Loucy (cell line): ENCODE results near the gene KRT10.

Experiments
- H2AFZ ChIP-seq: fragments of 200-600 bp; sonication (generic); 2 replicates; pipeline ENCODE4 v1.6.0; 2016; ENCODE audit warnings: antibody characterized with exemption, mild to moderate bottlenecking, low read length, moderate library complexity
- H3F3A ChIP-seq: fragments of 200-600 bp; 2 replicates; pipeline ENCODE4 v1.6.0; 2016; ENCODE audit warnings: antibody characterized with exemption, low read depth, mild to moderate bottlenecking
- H3K27me3 ChIP-seq: fragments of 200-600 bp; sonication (generic); 2 replicates; pipeline ENCODE4 v1.6.1; 2014; ENCODE audit warnings: low read length, mild to moderate bottlenecking; ENCODE audit not compliant: insufficient read depth, poor library complexity, severe bottlenecking
- H3K36me3 ChIP-seq: fragments of 200-600 bp; sonication (generic); 2 replicates; pipeline ENCODE4 v1.6.1; 2016; ENCODE audit warnings: low read length; ENCODE audit not compliant: insufficient read depth
- H3K4me1 ChIP-seq: fragments of 200-600 bp; sonication (generic); 2 replicates; pipeline ENCODE4 v1.5.1; 2014; ENCODE audit warnings: low read length, mild to moderate bottlenecking; ENCODE audit not compliant: insufficient read depth, poor library complexity, severe bottlenecking
- H3K4me2 ChIP-seq: fragments of 200-600 bp; sonication (generic); 2 replicates; pipeline ENCODE4 v1.6.0; 2014; ENCODE audit warnings: antibody characterized with exemption, low read length, low read depth, mild to moderate bottlenecking; ENCODE audit not compliant: poor library complexity, severe bottlenecking
- H3K4me3 ChIP-seq: fragments of 200-600 bp; sonication (generic); 2 replicates; pipeline ENCODE4 v1.5.1; 2014; ENCODE audit warnings: low read length, mild to moderate bottlenecking, mixed read lengths; ENCODE audit not compliant: poor library complexity, severe bottlenecking
- H3K79me2 ChIP-seq: fragments of 200-600 bp; sonication (generic); 2 replicates; pipeline ENCODE4 v1.6.1; 2014; ENCODE audit warnings: low read length; ENCODE audit not compliant: insufficient read depth
- H3K9ac ChIP-seq: fragments of 200-600 bp; sonication (generic); 2 replicates; pipeline ENCODE4 v1.6.0; 2014; ENCODE audit warnings: mild to moderate bottlenecking, low read depth, low read length, moderate library complexity; ENCODE audit not compliant: poor library complexity, severe bottlenecking
- H3K9me2 ChIP-seq: fragments of 200-600 bp; sonication (generic); replicated peaks from 2 replicates; pipeline ENCODE4 v1.6.1; 2016; ENCODE audit warnings: low read depth, low read length, mixed read lengths
- H3K9me3 ChIP-seq: fragments of 200-600 bp; sonication (generic); 2 replicates; pipeline ENCODE4 v1.6.1; 2014; ENCODE audit warnings: mild to moderate bottlenecking, antibody characterized with exemption, low read length, low read depth; ENCODE audit not compliant: insufficient read depth
- H4K20me1 ChIP-seq: fragments of 200-600 bp; sonication (generic); 2 replicates; pipeline ENCODE4 v1.6.0; 2014; ENCODE audit warnings: antibody characterized with exemption, low read length, mild to moderate bottlenecking; ENCODE audit not compliant: insufficient read depth, poor library complexity, severe bottlenecking
- EZH2phosphoT487 ChIP-seq: fragments of 200-600 bp; IDR thresholded peaks from 2 replicates; pipeline ENCODE4 v1.6.1; 2018; ENCODE audit warnings: antibody characterized with exemption, mild to moderate bottlenecking, moderate library complexity, borderline replicate concordance
- TF ChIP-seq, protein P1 (sequence below): fragments of 200-600 bp; sonication (generic); conservative IDR thresholded peaks from 2 replicates; pipeline ENCODE4 v1.5.1; 2014; ENCODE audit warnings: mild to moderate bottlenecking, antibody characterized with exemption, low read length

KRT10 gene

DNA sequence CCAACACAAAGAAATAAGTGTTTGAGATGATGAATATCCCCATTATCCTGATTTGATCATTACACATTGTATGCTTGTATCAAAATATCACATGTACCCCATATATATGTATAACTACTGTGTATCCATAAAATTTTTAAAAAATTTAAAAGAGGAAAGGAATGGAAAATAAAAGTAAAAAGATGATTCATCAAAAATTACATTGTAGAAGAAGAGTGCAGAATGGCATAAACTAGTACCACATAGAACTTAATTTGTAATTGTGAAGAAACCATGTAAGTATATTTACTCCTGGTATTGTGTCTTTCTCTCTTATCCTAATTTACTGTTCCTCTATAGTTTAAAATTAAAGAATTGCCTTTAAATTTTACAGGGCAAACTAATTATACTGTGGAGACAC is 11.5 kb upstream of the KRT10 start:
- Histone ChIP-seq H3K27me3 (no peaks in the 10 kb centered on the region), H3K4me3 (no peak overlapping the region), H3K9ac (no peak overlapping the region), H2AFZ (no peak overlapping the region), H3K79me2 (no peaks in the 10 kb centered on the region), H3K9me2 (no peaks in the 10 kb centered on the region), H4K20me1 (no peaks in the 10 kb centered on the region), H3K9me3 (no peaks in the 10 kb centered on the region), H3K4me2 (no peak overlapping the region), H3F3A (no peaks in the 10 kb centered on the region), H3K4me1 (peaks cover 8% of the 10 kb centered on the region), H3K36me3 (no peaks in the 10 kb centered on the region)
- TF ChIP-seq, protein P1, sequence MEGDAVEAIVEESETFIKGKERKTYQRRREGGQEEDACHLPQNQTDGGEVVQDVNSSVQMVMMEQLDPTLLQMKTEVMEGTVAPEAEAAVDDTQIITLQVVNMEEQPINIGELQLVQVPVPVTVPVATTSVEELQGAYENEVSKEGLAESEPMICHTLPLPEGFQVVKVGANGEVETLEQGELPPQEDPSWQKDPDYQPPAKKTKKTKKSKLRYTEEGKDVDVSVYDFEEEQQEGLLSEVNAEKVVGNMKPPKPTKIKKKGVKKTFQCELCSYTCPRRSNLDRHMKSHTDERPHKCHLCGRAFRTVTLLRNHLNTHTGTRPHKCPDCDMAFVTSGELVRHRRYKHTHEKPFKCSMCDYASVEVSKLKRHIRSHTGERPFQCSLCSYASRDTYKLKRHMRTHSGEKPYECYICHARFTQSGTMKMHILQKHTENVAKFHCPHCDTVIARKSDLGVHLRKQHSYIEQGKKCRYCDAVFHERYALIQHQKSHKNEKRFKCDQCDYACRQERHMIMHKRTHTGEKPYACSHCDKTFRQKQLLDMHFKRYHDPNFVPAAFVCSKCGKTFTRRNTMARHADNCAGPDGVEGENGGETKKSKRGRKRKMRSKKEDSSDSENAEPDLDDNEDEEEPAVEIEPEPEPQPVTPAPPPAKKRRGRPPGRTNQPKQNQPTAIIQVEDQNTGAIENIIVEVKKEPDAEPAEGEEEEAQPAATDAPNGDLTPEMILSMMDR, result no peak
- no peak for TF ChIP-seq EZH2phosphoT487

DNA sequence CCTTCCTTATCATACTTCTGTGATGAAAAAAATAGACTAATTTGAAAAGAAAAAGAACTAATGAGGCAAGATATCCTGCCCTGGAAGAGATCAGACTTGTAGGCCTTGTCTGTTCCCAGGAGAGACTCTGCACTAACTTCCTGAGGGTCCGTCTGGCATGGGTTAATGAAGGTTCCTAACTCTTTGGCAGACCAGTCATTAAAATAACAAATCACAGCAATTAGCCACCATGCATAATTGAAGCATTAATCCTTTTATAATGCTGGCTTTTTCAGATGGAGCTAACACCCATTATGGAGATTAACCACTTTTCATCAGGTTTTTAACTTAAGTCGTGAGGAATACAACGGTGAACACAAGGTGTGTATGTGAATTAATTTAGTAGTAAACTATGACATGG is 10.4 kb upstream of the KRT10 start:
- H2AFZ ChIP-seq, result no peak overlapping the region
- H3K9me2 ChIP-seq, result no peaks in the 10 kb centered on the region
- no peaks in the 10 kb centered on the region for H4K20me1 ChIP-seq
- H3K9me3 ChIP-seq, result no peaks in the 10 kb centered on the region
- H3K79me2 ChIP-seq, result no peaks in the 10 kb centered on the region
- H3K4me2 ChIP-seq, result no peak overlapping the region
- no peak overlapping the region for H3K9ac ChIP-seq
- H3F3A ChIP-seq, result peaks cover 10% of the 10 kb centered on the region
- no peaks in the 10 kb centered on the region for H3K36me3 ChIP-seq
- no peak overlapping the region for H3K4me3 ChIP-seq
- TF ChIP-seq, protein P1, result no peak
- no peak for TF ChIP-seq EZH2phosphoT487
- H3K4me1 ChIP-seq, result peaks cover 19% of the 10 kb centered on the region
- no peaks in the 10 kb centered on the region for H3K27me3 ChIP-seq

DNA sequence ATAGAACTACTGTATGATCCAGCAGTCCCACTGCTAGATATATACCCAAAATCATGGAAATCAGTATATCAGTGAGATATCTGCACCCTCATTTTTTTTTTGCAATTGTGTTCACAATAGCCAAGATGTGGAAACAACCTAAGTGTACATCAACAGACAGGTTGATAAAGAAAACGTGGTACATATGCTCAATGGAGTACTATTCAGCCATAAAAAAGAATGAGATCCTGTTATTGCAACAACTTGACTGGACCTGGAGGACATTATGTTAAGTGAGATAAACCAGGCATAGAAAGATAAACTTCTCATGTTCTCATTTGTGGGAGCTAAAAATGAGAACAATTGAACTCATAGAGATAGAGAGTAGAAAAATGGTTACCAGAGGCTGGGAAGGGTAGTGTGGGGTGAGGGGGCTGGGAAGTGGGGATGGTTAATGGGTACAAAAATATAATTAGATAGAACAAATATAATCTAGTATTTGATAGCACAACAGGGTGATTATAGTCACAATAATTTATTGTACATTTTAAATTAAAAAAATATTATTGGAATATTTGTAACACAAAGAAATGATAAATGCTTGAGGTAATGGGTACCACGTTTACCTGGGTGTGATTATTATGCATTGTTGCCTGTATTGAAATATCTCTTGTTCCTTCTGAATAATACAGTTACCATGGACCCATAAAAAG is 7.8 kb upstream of the KRT10 start:
- Histone ChIP-seq H3K27me3 (peaks cover 7% of the 10 kb centered on the region), H2AFZ (no peak overlapping the region), H3K4me3 (no peak overlapping the region), H3K9me3 (no peaks in the 10 kb centered on the region), H3K9ac (no peak overlapping the region), H3K4me1 (peaks cover 32% of the 10 kb centered on the region), H3F3A (peaks cover 17% of the 10 kb centered on the region), H3K4me2 (no peak overlapping the region), H3K9me2 (no peaks in the 10 kb centered on the region), H3K79me2 (peaks cover 4% of the 10 kb centered on the region; the same call in 1 of the 2 replicates), H4K20me1 (no peaks in the 10 kb centered on the region), H3K36me3 (no peaks in the 10 kb centered on the region)
- TF ChIP-seq EZH2phosphoT487, result no peak
- TF ChIP-seq, protein P1, result no peak
